ENCODE results near the gene SORBS2. TPM values are rescaled to one million over a fixed set of nuclear protein-coding genes. Genes with fewer than 3 reads are reported as not detected.

The SORBS2 gene
- total RNA-seq, 1 donor from 2014 or later, result 911 TPM

GRCh38 chr4:185748901-185749390 lies 63.0 kb downstream of the SORBS2 start:
- no peak for DNase-seq
- peak; percentile 24 for ATAC-seq
- intact Hi-C loops (cut with micrococcal nuclease), result no loop called here

GRCh38 chr4:185745891-185746290 lies 66.1 kb downstream of the SORBS2 start:
- DNase-seq, result no peak
- no peak for ATAC-seq
- intact Hi-C loops (cut with micrococcal nuclease), result no loop called here

GRCh38 chr4:185744946-185745345 lies 67.0 kb downstream of the SORBS2 start:
- DNase-seq, result no peak
- ATAC-seq, result no peak
- intact Hi-C loops (cut with micrococcal nuclease), result no loop called here

- ATAC-seq (no peak), DNase-seq (no peak)
- intact Hi-C loops (cut with micrococcal nuclease), result no loop called here
Observed at GRCh38 chr4:185744488-185744862, 67.5 kb downstream of the SORBS2 start.

- ATAC-seq (no peak), DNase-seq (no peak)
- intact Hi-C loops (cut with micrococcal nuclease), result no loop called here
Observed at GRCh38 chr4:185743722-185744487, 68.1 kb downstream of the SORBS2 start.

GRCh38 chr4:185742766-185743165 lies 69.2 kb downstream of the SORBS2 start:
- ATAC-seq (peak; percentile 54), DNase-seq (no peak)
- intact Hi-C loops (cut with micrococcal nuclease), result no loop called here

GRCh38 chr4:185741795-185742194 lies 70.2 kb downstream of the SORBS2 start:
- DNase-seq, result no peak
- peak; percentile 12 for ATAC-seq
- intact Hi-C loops (cut with micrococcal nuclease), result no loop called here

- ATAC-seq, result peak; percentile 10
- intact Hi-C loops (cut with micrococcal nuclease), result no loop called here
- DNase-seq, result no peak
Observed at GRCh38 chr4:185740471-185740873, 71.5 kb downstream of the SORBS2 start.

- DNase-seq (no peak), ATAC-seq (no peak)
- intact Hi-C loops (cut with micrococcal nuclease), result no loop called here
Observed at GRCh38 chr4:185738820-185739219, 73.2 kb downstream of the SORBS2 start.

- intact Hi-C loops (cut with micrococcal nuclease), result no loop called here
- no peak for DNase-seq
- ATAC-seq, result peak; percentile 33
Observed at GRCh38 chr4:185738038-185738552, 73.9 kb downstream of the SORBS2 start.

GRCh38 chr4:185737489-185738037 lies 74.4 kb downstream of the SORBS2 start:
- DNase-seq, result no peak
- ATAC-seq, result peak; percentile 10

GRCh38 chr4:185736882-185737281 lies 75.1 kb downstream of the SORBS2 start:
- DNase-seq (no peak), ATAC-seq (no peak)
- intact Hi-C loops (cut with micrococcal nuclease), result no loop called here

More at GRCh38 chr4:185737489-185738037, 74.4 kb downstream of the SORBS2 start:
- intact Hi-C loops (cut with micrococcal nuclease), result no loop called here

GRCh38 chr4:185735866-185736400 lies 76.1 kb downstream of the SORBS2 start:
- intact Hi-C loops (cut with micrococcal nuclease), result no loop called here
- DNase-seq (no peak), ATAC-seq (no peak)

GRCh38 chr4:185734930-185735329 lies 77.1 kb downstream of the SORBS2 start:
- DNase-seq (no peak), ATAC-seq (no peak)
- intact Hi-C loops (cut with micrococcal nuclease), result no loop called here

- ATAC-seq (no peak), DNase-seq (no peak)
- intact Hi-C loops (cut with micrococcal nuclease), result no loop called here
Observed at GRCh38 chr4:185734214-185734613, 77.8 kb downstream of the SORBS2 start.

GRCh38 chr4:185730849-185731608 lies 81.0 kb downstream of the SORBS2 start:
- intact Hi-C loops (cut with micrococcal nuclease), result no loop called here
- DNase-seq (no peak), ATAC-seq (peak; percentile 74)

- DNase-seq, result no peak
- peak; percentile 56 for ATAC-seq
- intact Hi-C loops (cut with micrococcal nuclease), result no loop called here
Observed at GRCh38 chr4:185730387-185730786, 81.6 kb downstream of the SORBS2 start.

GRCh38 chr4:185729391-185729804 lies 82.6 kb downstream of the SORBS2 start:
- peak; percentile 12 for ATAC-seq
- intact Hi-C loops (cut with micrococcal nuclease), result no loop called here
- DNase-seq, result no peak

- no peak for DNase-seq
- intact Hi-C loops (cut with micrococcal nuclease), result no loop called here
- no peak for ATAC-seq
Observed at GRCh38 chr4:185728893-185729292, 83.1 kb downstream of the SORBS2 start.

- ATAC-seq (peak; percentile 7), DNase-seq (no peak)
- intact Hi-C loops (cut with micrococcal nuclease), result no loop called here
Observed at GRCh38 chr4:185726931-185727330, 85.1 kb downstream of the SORBS2 start.
